Peyer's patch (tissue), 4 donors: ENCODE data around the gene BBLN. TPM values are rescaled to one million over a fixed set of nuclear protein-coding genes. Genes with fewer than 3 reads are reported as not detected.

ENCODE experiments used
- DNase-seq, 3 donors: peaks; one replicate each; pipeline ENCODE4 v3.0.0-alpha.2; 2017 to 2019
- H3K27ac ChIP-seq, 4 donors: fragments of 200-600 bp; sonication (generic); one replicate each; pipeline ENCODE4 v1.5.1; 2016 to 2019
- H3K27me3 ChIP-seq, 2 donors: fragments of 200-600 bp; sonication (generic); one replicate each; pipeline ENCODE4 v1.5.1; 2019
- H3K36me3 ChIP-seq, 3 donors: fragments of 200-600 bp; sonication (generic); one replicate each; pipeline ENCODE4 v1.5.1; 2016 to 2019
- H3K4me1 ChIP-seq, 4 donors: fragments of 200-600 bp; sonication (generic); one replicate each; pipeline ENCODE4 v1.5.1; 2016 to 2019
- H3K4me3 ChIP-seq, 4 donors: fragments of 200-600 bp; sonication (generic); 1 replicate in 3 of 4; 2 replicates in 1 of 4; pipeline ENCODE4 v1.5.1; 2016 to 2019; ENCODE audit warnings: mild to moderate bottlenecking in 1 of 4
- H3K9me3 ChIP-seq, 4 donors: fragments of 200-600 bp; sonication (generic); one replicate each; pipeline ENCODE4 v1.5.1; 2016 to 2019; ENCODE audit warnings: mild to moderate bottlenecking in 1 of 4
- CTCF ChIP-seq, 6 experiments: fragments of 450-650 bp in 4 of 6; fragments of 200-600 bp in 2 of 6; sonication (generic) in 1 of 6; IDR thresholded peaks; one replicate each; pipeline ENCODE4 v1.5.1; 2017 to 2019; ENCODE audit warnings: antibody characterized with exemption in 6 of 6, mild to moderate bottlenecking in 3 of 6, moderate library complexity in 1 of 6
- POLR2A ChIP-seq, 2 donors: fragments of 450-650 bp; IDR thresholded peaks; one replicate each; pipeline ENCODE4 v1.5.1; 2017; ENCODE audit warnings: antibody characterized with exemption in 2 of 2, mild to moderate bottlenecking in 2 of 2, moderate library complexity in 2 of 2
- total RNA-seq, 4 donors: library from RNA; depleted of rRNA; stranded (reverse); fragments of >200 nt; gene quantifications; one replicate each; pipeline ENCODE4 v1.1.0, GENCODE V29; 2016

BBLN gene
- total RNA-seq, 4 donors from 2014 or later, result 38.8 to 93.7 (median 70.2) TPM

- peak in 2 of 3 donors; percentile 28 to 38 for DNase-seq
- H3K27me3 ChIP-seq, result no peaks in the 10 kb centered on the region
- TF ChIP-seq POLR2A (IDR thresholded peaks at IDR 0.05), result no peak
- TF ChIP-seq CTCF (IDR thresholded peaks at IDR 0.05), result no peak
Observed at GRCh38 chr9:128123451-128124080, 36.5 kb upstream of the BBLN start.

GRCh38 chr9:128124451-128124850 is 35.6 kb upstream of the BBLN start:
- H3K4me1 ChIP-seq, result peaks cover 4 to 29% (median 20%) of the 10 kb centered on the region in 4 donors
- peak in 2 of 3 donors; percentile 33 to 44 for DNase-seq
- H3K9me3 ChIP-seq, result peaks cover 0 to 3% (median 0%) of the 10 kb centered on the region in 4 donors
- peaks cover 0 to 45% (median 0%) of the 10 kb centered on the region in 3 donors for H3K36me3 ChIP-seq
- no peak for TF ChIP-seq CTCF (IDR thresholded peaks at IDR 0.05)
- no peak for TF ChIP-seq POLR2A (IDR thresholded peaks at IDR 0.05)
- no peak overlapping the region for H3K4me3 ChIP-seq
- H3K27ac ChIP-seq, result no peak overlapping the region
- no peaks in the 10 kb centered on the region for H3K27me3 ChIP-seq

More at GRCh38 chr9:128123451-128124080, 36.5 kb upstream of the BBLN start:
- Histone ChIP-seq H3K36me3 (peaks cover 0 to 45% (median 0%) of the 10 kb centered on the region in 3 donors), H3K27ac (no peak overlapping the region), H3K4me3 (no peak overlapping the region), H3K9me3 (no peaks in the 10 kb centered on the region), H3K4me1 (peaks cover 4 to 20% (median 15%) of the 10 kb centered on the region in 4 donors)

GRCh38 chr9:128124873-128125579 is 35.0 kb upstream of the BBLN start:
- peak overlapping the region in 1 of 4 donors; percentile 46 for H3K27ac ChIP-seq
- no peaks in the 10 kb centered on the region for H3K27me3 ChIP-seq
- H3K9me3 ChIP-seq, result peaks cover 0 to 3% (median 0%) of the 10 kb centered on the region in 4 donors
- DNase-seq, result peak; percentile 63 to 88 (median 82)
- H3K36me3 ChIP-seq, result peaks cover 0 to 44% (median 0%) of the 10 kb centered on the region in 3 donors
- peaks cover 4 to 30% (median 20%) of the 10 kb centered on the region in 4 donors for H3K4me1 ChIP-seq
- TF ChIP-seq CTCF (IDR thresholded peaks at IDR 0.05) (peak in 5 of 6 experiments; percentile 16 to 57 (median 46)), POLR2A (IDR thresholded peaks at IDR 0.05) (no peak)
- H3K4me3 ChIP-seq, result no peak overlapping the region

- Histone ChIP-seq H3K27me3 (no peaks in the 10 kb centered on the region), H3K27ac (peak overlapping the region in 2 of 4 donors; percentile 23 to 46), H3K9me3 (peaks cover 0 to 3% (median 0%) of the 10 kb centered on the region in 4 donors), H3K4me3 (peak overlapping the region in 3 of 4 donors; percentile 99), H3K36me3 (peaks cover 0 to 37% (median 0%) of the 10 kb centered on the region in 3 donors), H3K4me1 (peaks cover 4 to 30% (median 20%) of the 10 kb centered on the region in 4 donors)
- no peak for TF ChIP-seq POLR2A (IDR thresholded peaks at IDR 0.05)
- no peak for TF ChIP-seq CTCF (IDR thresholded peaks at IDR 0.05)
- peak in 2 of 3 donors; percentile 43 to 46 for DNase-seq
Observed at GRCh38 chr9:128125580-128126354, 34.3 kb upstream of the BBLN start.

- H3K36me3 ChIP-seq, result peaks cover 0 to 22% (median 0%) of the 10 kb centered on the region in 3 donors
- peaks cover 0 to 3% (median 0%) of the 10 kb centered on the region in 4 donors for H3K9me3 ChIP-seq
- H3K27me3 ChIP-seq, result no peaks in the 10 kb centered on the region
- peaks cover 4 to 30% (median 20%) of the 10 kb centered on the region in 4 donors for H3K4me1 ChIP-seq
- TF ChIP-seq CTCF (IDR thresholded peaks at IDR 0.05) (no peak), POLR2A (IDR thresholded peaks at IDR 0.05) (peak in 1 of 2 donors; percentile 32)
- H3K4me3 ChIP-seq, result peak within 1 kb of the TSS; percentile 82 to 99 (median 99)
- peak within 1 kb of the TSS; percentile 91 to 99 (median 98) for H3K27ac ChIP-seq
- DNase-seq, result peak; percentile 74 to 89 (median 89)
Observed at GRCh38 chr9:128127568-128127989, 32.5 kb upstream of the BBLN start, which contains the start of gene PTGES2. Gene PTGES2, minus strand, starts transcription at chr9:128127729. Its CDS starts 12 bp downstream, at chr9:128127717.
